Esophagus muscularis mucosa (tissue), 4 donors: Measurements from ENCODE around the gene SLC25A1. TPM values are rescaled to one million over a fixed set of nuclear protein-coding genes. Genes with fewer than 3 reads are reported as not detected.

Source experiments
- DNase-seq: peaks from one replicate; pipeline ENCODE4 v3.0.0-alpha.2; 2017; ENCODE audit errors: extremely low spot score
- H3K27ac ChIP-seq, 4 donors: fragments of 200-600 bp; sonication (generic); replicated peaks in 1 of 4; 1 replicate in 3 of 4; 2 replicates in 1 of 4; pipeline ENCODE4 v1.5.1; 2016 to 2019; ENCODE audit warnings: mild to moderate bottlenecking in 1 of 4
- H3K27me3 ChIP-seq, 4 donors: fragments of 200-600 bp; sonication (generic); one replicate each; pipeline versions ENCODE4 v1.5.1 to v1.6.0; 2016 to 2019
- H3K36me3 ChIP-seq, 4 donors: fragments of 200-600 bp; sonication (generic); one replicate each; pipeline ENCODE4 v1.5.1; 2016 to 2019
- H3K4me1 ChIP-seq, 4 donors: fragments of 200-600 bp; sonication (generic); one replicate each; pipeline ENCODE4 v1.5.1; 2016 to 2019
- H3K4me3 ChIP-seq, 4 donors: fragments of 200-600 bp; sonication (generic); 1 replicate in 2 of 4; 2 replicates in 2 of 4; pipeline ENCODE4 v1.5.1; 2016 to 2019; ENCODE audit warnings: mild to moderate bottlenecking in 4 of 4, moderate library complexity in 1 of 4
- H3K9me3 ChIP-seq, 4 donors: fragments of 200-600 bp; sonication (generic); 1 replicate in 3 of 4; 2 replicates in 1 of 4; pipeline ENCODE4 v1.5.1; 2016 to 2019
- CTCF ChIP-seq, 3 experiments: fragments of 200-600 bp in 2 of 3; fragments of 450-650 bp in 1 of 3; sonication (generic) in 2 of 3; IDR thresholded peaks; one replicate each; pipeline ENCODE4 v1.5.1; 2017 to 2019; ENCODE audit warnings: antibody characterized with exemption in 3 of 3, mild to moderate bottlenecking in 2 of 3, moderate library complexity in 1 of 3
- EP300 ChIP-seq: sonication (generic); formaldehyde crosslinking; IDR thresholded peaks from one replicate; pipeline ENCODE4 v1.6.1; 2017; ENCODE audit warnings: antibody characterized with exemption
- POLR2A ChIP-seq: fragments of 450-650 bp; IDR thresholded peaks from one replicate; pipeline ENCODE4 v1.6.1; 2017; ENCODE audit warnings: antibody characterized with exemption, moderate library complexity, mild to moderate bottlenecking, low read depth
- POLR2AphosphoS5 ChIP-seq, 2 donors: sonication (generic); formaldehyde crosslinking; IDR thresholded peaks; one replicate each; pipeline ENCODE4 v1.6.1; 2017; ENCODE audit warnings: antibody characterized with exemption in 2 of 2
- WGBS: methylation state at CpG from one replicate; pipeline ENCODE4 v1.1.5; 2018; 5-methylcytosine and 5-hydroxymethylcytosine counted together
- intact Hi-C: fragments of 100-400 bp; cut with DNase I; formaldehyde crosslinking; loops from one replicate; pipeline ENCODE4 v1.15.1; 2023
- total RNA-seq, 4 donors: library from RNA; depleted of rRNA; stranded (reverse); fragments of >200 nt; gene quantifications; one replicate each; pipeline versions ENCODE4 v1.1.0 to v1.2.1, GENCODE V29; 2016

The SLC25A1 gene
- 10 to 100 TPM; 57.3 to 88.9 (median 71.8) TPM for total RNA-seq

DNA sequence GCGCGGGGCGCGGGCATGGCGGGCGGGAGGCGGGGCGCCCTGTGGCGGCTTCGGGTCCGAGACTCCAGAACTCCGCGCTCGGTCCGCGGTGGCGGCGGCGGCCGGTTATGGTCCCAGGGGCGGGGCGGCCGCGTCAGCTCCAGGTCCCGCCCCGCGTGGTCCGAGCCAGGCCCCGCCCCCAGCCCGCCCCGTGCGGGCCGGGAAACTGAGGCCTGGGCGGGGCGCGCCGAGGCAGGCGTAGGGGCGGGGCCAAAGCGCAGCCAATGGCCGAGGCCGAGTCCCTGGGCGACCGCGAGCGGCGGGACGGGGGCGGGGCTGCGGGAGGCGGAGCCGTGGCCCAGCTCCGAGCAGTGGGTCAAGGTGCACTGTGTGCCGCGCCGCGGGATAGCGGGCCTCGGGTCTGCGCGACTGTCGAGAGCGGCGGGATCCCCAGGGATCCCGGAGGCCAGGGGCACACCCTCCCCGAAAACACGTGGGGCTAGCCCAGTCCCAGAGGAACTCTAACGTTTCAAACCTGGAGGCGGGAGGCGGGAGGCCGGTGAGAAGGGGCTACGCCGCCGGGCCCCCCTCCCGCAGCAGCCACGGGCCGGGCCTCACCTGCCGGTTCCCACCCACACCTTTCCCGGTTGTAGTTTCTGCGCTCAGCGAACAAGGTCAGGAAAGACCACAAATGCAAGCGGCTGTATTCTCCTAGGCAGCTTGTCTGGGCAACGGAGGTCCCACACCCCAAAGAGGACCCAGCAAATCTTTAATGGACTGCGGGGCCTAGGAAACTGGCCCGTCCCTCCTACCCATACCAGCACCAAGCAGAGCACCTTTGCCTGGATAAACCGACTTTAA, at the start of gene SLC25A1:
SLC25A1 (minus strand) TSS at position 80 of the 840 bp plus-strand sequence; CDS start at position 17, 63 bp downstream.
- H3K27me3 ChIP-seq, result no peaks in the 10 kb centered on the region
- intact Hi-C loops, result loop anchor here (5.0 kb wide), 2 partner anchors 37 to 253 kb away; partner anchors contain the start of genes ESS2, HIRA and MRPL40
- peak within 1 kb of the TSS; percentile 83 to 98 (median 92) for H3K4me3 ChIP-seq
- H3K27ac ChIP-seq, result peak within 1 kb of the TSS; percentile 90 to 97 (median 94)
- no peaks in the 10 kb centered on the region for H3K9me3 ChIP-seq
- peaks cover 30 to 53% (median 49%) of the 10 kb centered on the region in 4 donors for H3K4me1 ChIP-seq
- DNase-seq, result peak; percentile 95
- TF ChIP-seq EP300, result no peak
- peak; percentile 57 to 76 for TF ChIP-seq POLR2AphosphoS5 (IDR thresholded peaks at IDR 0.05)
- WGBS, result under 1% methylated on average over 22 of the region's 86 CpGs
- peaks cover 0 to 13% (median 2%) of the 10 kb centered on the region in 4 donors for H3K36me3 ChIP-seq

DNA sequence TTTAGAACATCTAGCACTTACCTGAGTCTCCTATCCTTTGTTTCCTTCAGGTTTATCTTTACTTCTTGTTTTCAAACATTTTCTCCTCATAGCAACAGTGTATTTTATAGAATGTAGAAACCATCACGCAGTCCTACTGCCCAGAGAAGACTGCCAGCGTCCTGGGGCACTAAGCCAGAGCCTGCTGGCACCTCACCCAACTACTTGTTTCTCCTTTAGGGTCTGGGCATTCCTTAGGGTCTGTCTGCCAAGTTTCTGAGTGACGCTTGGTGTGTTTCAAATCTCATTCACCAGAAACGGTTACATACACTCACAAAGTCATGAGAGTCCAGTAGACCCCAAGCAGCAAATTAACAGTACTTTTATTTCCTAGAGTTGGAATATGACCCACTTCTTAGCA, 49.6 kb upstream of the SLC25A1 start:
- H3K36me3 ChIP-seq, result peaks cover 17 to 80% (median 39%) of the 10 kb centered on the region in 4 donors

DNA sequence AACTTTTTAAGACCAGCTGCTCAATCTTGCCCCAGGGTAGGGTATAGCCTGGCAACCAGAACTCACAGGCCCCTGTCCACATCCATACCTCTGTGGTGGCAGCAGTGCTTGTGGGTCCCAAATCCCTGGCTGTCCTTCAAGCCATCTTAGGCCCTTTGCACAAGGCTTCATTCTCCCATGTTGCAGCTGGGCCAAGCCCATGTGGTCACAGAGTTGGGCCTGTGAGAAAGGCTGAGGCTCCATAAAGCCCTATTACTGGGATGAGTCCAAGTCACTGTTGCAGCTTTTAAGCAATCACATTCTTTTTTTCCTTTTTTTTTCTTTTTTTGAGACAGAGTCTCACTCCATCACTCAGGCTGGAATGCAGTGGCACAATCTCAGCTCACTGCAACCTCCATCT, 47.9 kb upstream of the SLC25A1 start:
- H3K4me1 ChIP-seq, result peaks cover 0 to 5% (median 0%) of the 10 kb centered on the region in 4 donors
- no peaks in the 10 kb centered on the region for H3K27me3 ChIP-seq
- no peaks in the 10 kb centered on the region for H3K9me3 ChIP-seq
- H3K27ac ChIP-seq, result no peak overlapping the region
- peaks cover 20 to 82% (median 47%) of the 10 kb centered on the region in 4 donors for H3K36me3 ChIP-seq
- intact Hi-C loops, result no loop called here
- no peak overlapping the region for H3K4me3 ChIP-seq
- TF ChIP-seq CTCF (IDR thresholded peaks at IDR 0.05), result no peak
- TF ChIP-seq POLR2A, result no peak
- TF ChIP-seq POLR2AphosphoS5 (IDR thresholded peaks at IDR 0.05), result no peak
- no peak for TF ChIP-seq EP300
- no peak for DNase-seq

More for the DNA sequence above, 49.6 kb upstream of the SLC25A1 start:
- intact Hi-C loops, result no loop called here
- no peak for TF ChIP-seq CTCF (IDR thresholded peaks at IDR 0.05)
- no peak for TF ChIP-seq POLR2AphosphoS5 (IDR thresholded peaks at IDR 0.05)
- no peak for TF ChIP-seq EP300
- no peak for TF ChIP-seq POLR2A
- WGBS, result 60% methylated on average over 4 of the region's 4 CpGs
- Histone ChIP-seq H3K9me3 (no peaks in the 10 kb centered on the region), H3K4me1 (peaks cover 0 to 5% (median 0%) of the 10 kb centered on the region in 4 donors), H3K27ac (no peak overlapping the region), H3K4me3 (no peak overlapping the region), H3K27me3 (no peaks in the 10 kb centered on the region)
- DNase-seq, result no peak

DNA sequence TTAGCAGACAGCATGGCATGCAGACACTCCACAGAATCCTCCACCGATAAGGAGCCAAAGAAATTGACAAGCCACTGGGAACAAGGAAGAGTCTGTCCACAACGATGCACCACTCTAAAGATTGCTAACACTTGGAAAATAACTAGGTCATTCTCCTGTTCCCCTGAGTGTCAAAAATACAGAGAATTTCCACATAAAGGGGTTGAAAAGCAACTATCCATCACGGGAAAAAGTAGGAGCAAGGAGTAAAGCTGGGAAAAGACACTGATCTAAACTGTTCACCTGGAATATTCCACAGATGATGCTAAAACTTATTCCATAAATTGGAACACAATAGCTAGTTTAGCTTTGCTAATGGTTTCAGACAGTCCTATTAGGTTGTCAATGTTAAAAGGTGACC, 47.0 kb upstream of the SLC25A1 start:
- Histone ChIP-seq H3K36me3 (peaks cover 24 to 84% (median 56%) of the 10 kb centered on the region in 4 donors), H3K27ac (no peak overlapping the region), H3K4me1 (peaks cover 0 to 5% (median 0%) of the 10 kb centered on the region in 4 donors), H3K4me3 (no peak overlapping the region), H3K27me3 (no peaks in the 10 kb centered on the region), H3K9me3 (no peaks in the 10 kb centered on the region)
- TF ChIP-seq POLR2AphosphoS5 (IDR thresholded peaks at IDR 0.05), result no peak
- no peak for TF ChIP-seq EP300
- TF ChIP-seq CTCF (IDR thresholded peaks at IDR 0.05), result no peak
- TF ChIP-seq POLR2A, result no peak
- 91% methylated on average over 3 of the region's 3 CpGs for WGBS
- intact Hi-C loops, result no loop called here
- DNase-seq, result no peak

GRCh38 chr22:19224985-19225384, 46.4 kb upstream of the SLC25A1 start:
- no peak for TF ChIP-seq POLR2A
- no peak for TF ChIP-seq POLR2AphosphoS5 (IDR thresholded peaks at IDR 0.05)
- TF ChIP-seq EP300, result no peak
- TF ChIP-seq CTCF (IDR thresholded peaks at IDR 0.05), result no peak
- Histone ChIP-seq H3K4me1 (peaks cover 0 to 5% (median 0%) of the 10 kb centered on the region in 4 donors), H3K9me3 (no peaks in the 10 kb centered on the region), H3K36me3 (peaks cover 24 to 85% (median 60%) of the 10 kb centered on the region in 4 donors), H3K4me3 (no peak overlapping the region), H3K27me3 (no peaks in the 10 kb centered on the region), H3K27ac (no peak overlapping the region)
- DNase-seq, result no peak
- WGBS, result 94% methylated on average over 7 of the region's 7 CpGs
- intact Hi-C loops, result no loop called here
